Measurements from ENCODE around the gene TICAM2. TPM values are rescaled to one million over a fixed set of nuclear protein-coding genes. Genes with fewer than 3 reads are reported as not detected.

Gene TICAM2
- total and polyA plus RNA-seq, 9 of the 15 experiments (the other 6 are each of a cell fraction or from before 2014, with no cell fraction given), result 0.15 to 1.8 (median 0.98) TPM

- TF ChIP-seq SMAD2 (IDR thresholded peaks at IDR 0.05; ENCODE audit: low read depth, low read length) (no peak), BCL6 (CRISPR knock-in tag; IDR thresholded peaks at IDR 0.05) (no peak), ZNF165 (CRISPR knock-in tag; IDR thresholded peaks at IDR 0.05; ENCODE audit: borderline replicate concordance) (no peak)
- Histone ChIP-seq H3K9me3 (replicated peaks; ENCODE audit: control insufficient read depth, insufficient read depth, low read depth, low read length) (no peaks in the 10 kb centered on the region), H4K20me1 (replicated peaks; ENCODE audit: control insufficient read depth, insufficient read depth, low read length) (no peaks in the 10 kb centered on the region), H2AFZ (ENCODE audit: low read depth, low read length) (no peak overlapping the region), H3K27me3 (ENCODE audit: control insufficient read depth in 2 of 2, insufficient read depth in 2 of 2, low read length in 2 of 2) (peaks cover 0 to 2% of the 10 kb centered on the region in 2 experiments; a peak in 1 of 5 replicates), H3K27ac (ENCODE audit: extremely low read depth, low read depth, low read length) (no peak overlapping the region), H3K79me2 (ENCODE audit: control insufficient read depth, insufficient read depth, low read length) (no peaks in the 10 kb centered on the region), H3K4me1 (replicated peaks in 1 of 2; ENCODE audit: control insufficient read depth in 2 of 2, insufficient read depth in 2 of 2, low read length in 2 of 2) (no peaks in the 10 kb centered on the region), H3K36me3 (ENCODE audit: control insufficient read depth, insufficient read depth, low read length) (no peaks in the 10 kb centered on the region), H3K4me2 (ENCODE audit: insufficient read depth, low read length) (no peak overlapping the region), H3K9me1 (ENCODE audit: control insufficient read depth, insufficient read depth, low read length) (no peaks in the 10 kb centered on the region), H3K4me3 (no peak overlapping the region), H3K9ac (ENCODE audit: insufficient read depth in 1 of 2, low read depth in 2 of 2, low read length in 2 of 2) (no peak overlapping the region)
- in situ Hi-C loops (cut with MboI) (no loop called here), intact Hi-C loops (cut with micrococcal nuclease) (loop anchor here (1.0 to 10.0 kb wide), 3 partner anchors 24 to 1896 kb away; no protein-coding TSS in a partner anchor)
- WGBS (ENCODE audit: insufficient coverage, low coverage, missing lambda C conversion rate), result 0% methylated on average over 2 of the region's 2 CpGs
- ChIA-PET CTCF (ENCODE audit: low intra/inter-chr PET ratio) (no interaction called here), POLR2A (no interaction called here)
- DNase-seq (ENCODE audit: extremely low read depth in 1 of 4, low spot score in 3 of 4) (no peak), FAIRE-seq (no peak), ATAC-seq (no peak)
- no TSS peak for BruUV-seq (replicated peaks)
These were observed 29.1 kb downstream of the TICAM2 start for GRCh38 chr5:115573133-115573532.

- FAIRE-seq (no peak), DNase-seq (ENCODE audit: extremely low read depth in 1 of 4, low spot score in 3 of 4) (no peak), ATAC-seq (peak; percentile 65; the same call in 2 of the 3 replicates)
- 7% methylated on average over 5 of the region's 5 CpGs for WGBS (ENCODE audit: insufficient coverage, low coverage, missing lambda C conversion rate)
- Histone ChIP-seq H3K4me2 (ENCODE audit: insufficient read depth, low read length) (no peak overlapping the region), H3K27me3 (ENCODE audit: control insufficient read depth in 2 of 2, insufficient read depth in 2 of 2, low read length in 2 of 2) (peaks cover 0 to 2% of the 10 kb centered on the region in 2 experiments; a peak in 2 of 5 replicates), H3K9me3 (replicated peaks; ENCODE audit: control insufficient read depth, insufficient read depth, low read depth, low read length) (no peaks in the 10 kb centered on the region), H3K4me1 (replicated peaks in 1 of 2; ENCODE audit: control insufficient read depth in 2 of 2, insufficient read depth in 2 of 2, low read length in 2 of 2) (no peaks in the 10 kb centered on the region), H3K79me2 (ENCODE audit: control insufficient read depth, insufficient read depth, low read length) (no peaks in the 10 kb centered on the region), H3K9me1 (ENCODE audit: control insufficient read depth, insufficient read depth, low read length) (no peaks in the 10 kb centered on the region), H3K9ac (ENCODE audit: insufficient read depth in 1 of 2, low read depth in 2 of 2, low read length in 2 of 2) (no peak overlapping the region), H4K20me1 (replicated peaks; ENCODE audit: control insufficient read depth, insufficient read depth, low read length) (no peaks in the 10 kb centered on the region), H2AFZ (ENCODE audit: low read depth, low read length) (no peak overlapping the region), H3K4me3 (no peak overlapping the region), H3K36me3 (ENCODE audit: control insufficient read depth, insufficient read depth, low read length) (no peaks in the 10 kb centered on the region), H3K27ac (ENCODE audit: extremely low read depth, low read depth, low read length) (no peak overlapping the region)
- ChIA-PET CTCF (ENCODE audit: low intra/inter-chr PET ratio) (interaction anchor here (0.7 kb wide), 1 partner anchor 262 kb away, joined by 3 read pairs; no protein-coding TSS in a partner anchor), POLR2A (interaction anchor here (0.8 kb wide), 1 partner anchor 52 kb away, joined by 3 read pairs; no protein-coding TSS in a partner anchor)
- no TSS peak for BruUV-seq (replicated peaks)
- in situ Hi-C loops (cut with MboI), result no loop called here
- peak in 2 of 3 experiments; percentile 2 to 10; a peak in 1 of 6 replicates for TF ChIP-seq CTCF (IDR thresholded peaks at IDR 0.05 in 2 of 3, conservative IDR thresholded peaks at IDR 0.05 in 1 of 3; ENCODE audit: insufficient read depth in 2 of 3, low read depth in 1 of 3, low read length in 3 of 3)
- no peak for TF ChIP-seq SAP30 (IDR thresholded peaks at IDR 0.05; ENCODE audit: borderline replicate concordance, insufficient read depth, low read depth, low read length, poor library complexity, severe bottlenecking)
- intact Hi-C loops (cut with micrococcal nuclease), result loop anchor here (5.0 to 10.0 kb wide), 2 partner anchors 187 to 1894 kb away; no protein-coding TSS in a partner anchor
These were observed 30.8 kb downstream of the TICAM2 start for GRCh38 chr5:115571441-115571878.
